GM04503 (cell line): Measurements from ENCODE around the gene ARHGAP6.

Source experiments
- DNase-seq: peaks from one replicate; pipeline ENCODE4 v3.0.0-alpha.2; 2012; ENCODE audit warnings: low read depth

ARHGAP6 gene

GRCh38 chrX:11575332-11575731, 90.4 kb downstream of the ARHGAP6 start:
- no peak for DNase-seq

GRCh38 chrX:11567528-11568220, 98.0 kb downstream of the ARHGAP6 start:
- no peak for DNase-seq

- peak; percentile 23 for DNase-seq
Observed at GRCh38 chrX:11566789-11567188, 98.9 kb downstream of the ARHGAP6 start.

GRCh38 chrX:11566173-11566572, 99.5 kb downstream of the ARHGAP6 start:
- no peak for DNase-seq

- DNase-seq, result no peak
Observed at GRCh38 chrX:11564546-11564945, 101.2 kb downstream of the ARHGAP6 start.

GRCh38 chrX:11562570-11562969, 103.2 kb downstream of the ARHGAP6 start:
- no peak for DNase-seq

GRCh38 chrX:11558972-11559371, 106.7 kb downstream of the ARHGAP6 start:
- DNase-seq, result no peak

- peak; percentile 39 for DNase-seq
Observed at GRCh38 chrX:11557120-11557519, 108.6 kb downstream of the ARHGAP6 start.

GRCh38 chrX:11555759-11556158, 110.0 kb downstream of the ARHGAP6 start:
- DNase-seq, result peak; percentile 20

GRCh38 chrX:11553594-11553993, 112.1 kb downstream of the ARHGAP6 start:
- no peak for DNase-seq

- no peak for DNase-seq
Observed at GRCh38 chrX:11551151-11551550, 114.6 kb downstream of the ARHGAP6 start.

- no peak for DNase-seq
Observed at GRCh38 chrX:11546917-11547316, 118.8 kb downstream of the ARHGAP6 start.

GRCh38 chrX:11543249-11543648, 122.5 kb downstream of the ARHGAP6 start:
- no peak for DNase-seq

GRCh38 chrX:11541510-11541909, 124.2 kb downstream of the ARHGAP6 start:
- DNase-seq, result no peak

GRCh38 chrX:11540532-11541377, 125.0 kb downstream of the ARHGAP6 start:
- no peak for DNase-seq

GRCh38 chrX:11537141-11537540, 128.6 kb downstream of the ARHGAP6 start:
- no peak for DNase-seq

- no peak for DNase-seq
Observed at GRCh38 chrX:11535156-11535919, 130.4 kb downstream of the ARHGAP6 start.

GRCh38 chrX:11533199-11533651, 132.5 kb downstream of the ARHGAP6 start:
- DNase-seq, result peak; percentile 42

GRCh38 chrX:11532291-11533078, 133.2 kb downstream of the ARHGAP6 start:
- no peak for DNase-seq

- DNase-seq, result no peak
Observed at GRCh38 chrX:11531226-11531625, 134.5 kb downstream of the ARHGAP6 start.

- peak; percentile 12 for DNase-seq
Observed at GRCh38 chrX:11530621-11531020, 135.1 kb downstream of the ARHGAP6 start.

GRCh38 chrX:11528623-11529022, 137.1 kb downstream of the ARHGAP6 start:
- DNase-seq, result no peak
